IMR-90 (cell line): ENCODE results near the gene CHRNB4. TPM values are rescaled to one million over a fixed set of nuclear protein-coding genes. Genes with fewer than 3 reads are reported as not detected.

Source experiments
- ATAC-seq: fragments of 200-7000 bp; cut with Tn5 transposase; 2 replicates; pipeline ENCODE4 v1.9.1; 2020; ENCODE audit warnings: low read depth, mild to moderate bottlenecking, moderate library complexity
- BruUV-seq: library from RNA; stranded (reverse); fragments of 400-500 nt; replicated peaks from 2 replicates; lab custom pipeline; 2021; lab: Mats Ljungman, UMichigan
- CTCF ChIA-PET: fragments of 300-600 bp; formaldehyde crosslinking; extraction: SDS; loops from one replicate; lab custom pipeline; 2021; ENCODE audit warnings: antibody characterized with exemption; lab: Yijun Ruan, JAX
- POLR2A ChIA-PET: fragments of 300-600 bp; sonication (Branson Sonifier 250); formaldehyde crosslinking; loops from one replicate; lab custom pipeline; 2022; ENCODE audit warnings: antibody characterized with exemption; ENCODE audit not compliant: unreplicated experiment; lab: Charles Lee
- DNase-seq: peaks from one replicate; pipeline ENCODE4 v3.0.0; 2013
- H2AFZ ChIP-seq: replicated peaks from 2 replicates; pipeline ENCODE3; 2013; ENCODE audit warnings: low read length, mild to moderate bottlenecking; ENCODE audit not compliant: poor library complexity
- H2AK5ac ChIP-seq: 2 replicates; pipeline ENCODE4 v1.6.1; 2013; ENCODE audit warnings: low read depth, low read length, inconsistent platforms
- H2AK9ac ChIP-seq: replicated peaks from 2 replicates; pipeline ENCODE3; 2013; ENCODE audit warnings: mild to moderate bottlenecking, low read depth, low read length, moderate library complexity; ENCODE audit not compliant: poor library complexity
- H2BK120ac ChIP-seq: 2 replicates; pipeline ENCODE4 v1.6.1; 2013; ENCODE audit warnings: low read depth, low read length, inconsistent platforms
- H2BK15ac ChIP-seq: 3 replicates; pipeline ENCODE4 v1.6.1; 2013; ENCODE audit warnings: low read depth, low read length, inconsistent platforms
- H2BK20ac ChIP-seq: 2 replicates; pipeline ENCODE4 v1.6.1; 2013; ENCODE audit warnings: low read depth, mild to moderate bottlenecking, inconsistent platforms, low read length, moderate library complexity
- H2BK5ac ChIP-seq: 2 replicates; pipeline ENCODE4 v1.6.1; 2013; ENCODE audit warnings: mild to moderate bottlenecking, low read depth, low read length, inconsistent platforms; ENCODE audit not compliant: poor library complexity, severe bottlenecking
- H3K14ac ChIP-seq: replicated peaks from 2 replicates; pipeline ENCODE4 v1.6.1; 2013; ENCODE audit warnings: low read depth, low read length, inconsistent platforms
- H3K18ac ChIP-seq: 2 replicates; pipeline ENCODE4 v1.6.1; 2013; ENCODE audit warnings: low read depth, low read length, control low read depth
- H3K23ac ChIP-seq: 2 replicates; pipeline ENCODE4 v1.6.1; 2013; ENCODE audit warnings: low read depth, low read length, inconsistent platforms
- H3K27ac ChIP-seq: 2 replicates; pipeline ENCODE4 v1.5.1; 2013; ENCODE audit warnings: mild to moderate bottlenecking, control low read depth, low read length; ENCODE audit not compliant: insufficient read depth
- H3K27me3 ChIP-seq: 2 replicates; pipeline ENCODE4 v1.6.1; 2013; ENCODE audit warnings: low read length; ENCODE audit not compliant: control insufficient read depth, insufficient read depth
- H3K36me3 ChIP-seq: 2 replicates; pipeline ENCODE4 v1.6.1; 2013; ENCODE audit warnings: low read length, mixed read lengths; ENCODE audit not compliant: control insufficient read depth, insufficient read depth
- H3K4ac ChIP-seq: 2 replicates; pipeline ENCODE4 v1.6.1; 2013; ENCODE audit warnings: low read depth, low read length, inconsistent platforms
- H3K4me1 ChIP-seq: 2 replicates; pipeline ENCODE4 v1.6.1; 2013; ENCODE audit warnings: low read length, mixed read lengths; ENCODE audit not compliant: control insufficient read depth, insufficient read depth
- H3K4me2 ChIP-seq: 2 replicates; pipeline ENCODE4 v1.6.1; 2013; ENCODE audit warnings: low read depth, mild to moderate bottlenecking, control low read depth, low read length, moderate library complexity
- H3K4me3 ChIP-seq: 2 replicates; pipeline ENCODE4 v1.5.1; 2013; ENCODE audit warnings: low read depth, mild to moderate bottlenecking, control low read depth, low read length, moderate library complexity; ENCODE audit not compliant: insufficient read depth
- H3K56ac ChIP-seq: 2 replicates; pipeline ENCODE4 v1.6.1; 2013; ENCODE audit warnings: low read length, inconsistent platforms; ENCODE audit not compliant: insufficient read depth; ENCODE audit errors: extremely low read depth
- H3K79me1 ChIP-seq, 2 experiments: 2 replicates each; pipeline ENCODE4 v1.6.1; 2013; ENCODE audit warnings: low read length in 2 of 2, inconsistent platforms in 1 of 2, low read depth in 1 of 2
- H3K9ac ChIP-seq: 2 replicates; pipeline ENCODE4 v1.6.1; 2013; ENCODE audit warnings: low read depth, low read length, control low read depth
- H3K9me1 ChIP-seq: 2 replicates; pipeline ENCODE4 v1.6.1; 2013; ENCODE audit warnings: low read length, inconsistent platforms; ENCODE audit not compliant: insufficient read depth
- H3K9me3 ChIP-seq: 2 replicates; pipeline ENCODE4 v1.6.1; 2013; ENCODE audit warnings: low read length; ENCODE audit not compliant: control insufficient read depth, insufficient read depth
- H4K20me1 ChIP-seq: 2 replicates; pipeline ENCODE4 v1.6.1; 2013; ENCODE audit warnings: low read length, inconsistent platforms; ENCODE audit not compliant: insufficient read depth
- H4K5ac ChIP-seq: 2 replicates; pipeline ENCODE4 v1.6.1; 2013; ENCODE audit warnings: mild to moderate bottlenecking, low read depth, low read length, control low read depth
- H4K8ac ChIP-seq, 2 experiments: 2 replicates each; pipeline ENCODE4 v1.6.1; 2013; ENCODE audit warnings: low read depth in 2 of 2, low read length in 2 of 2, control low read depth in 1 of 2, inconsistent platforms in 1 of 2
- H4K91ac ChIP-seq: 2 replicates; pipeline ENCODE4 v1.6.1; 2013; ENCODE audit warnings: low read depth, low read length, inconsistent platforms; ENCODE audit not compliant: insufficient read depth
- BHLHE40 ChIP-seq: fragments of 150-350 bp; IDR thresholded peaks from 2 replicates; pipeline ENCODE4 v1.6.1; 2016; ENCODE audit warnings: mild to moderate bottlenecking, low read depth, low read length
- CEBPB ChIP-seq: IDR thresholded peaks from 2 replicates; pipeline ENCODE4 v1.6.1; 2012; ENCODE audit warnings: low read depth, low read length, improper control_type of control experiment
- CHD1 ChIP-seq: IDR thresholded peaks from 2 replicates; pipeline ENCODE4 v1.6.1; 2012; ENCODE audit warnings: low read depth, low read length, improper control_type of control experiment
- CTCF ChIP-seq: conservative IDR thresholded peaks from 2 replicates; pipeline ENCODE4 v1.5.1; 2012; ENCODE audit warnings: mild to moderate bottlenecking, low read depth, low read length, improper control_type of control experiment
- ELK1 ChIP-seq: fragments of 150-350 bp; IDR thresholded peaks from 2 replicates; pipeline ENCODE4 v1.6.1; 2016; ENCODE audit warnings: low read depth, mild to moderate bottlenecking, low read length, moderate library complexity, borderline replicate concordance
- FOS ChIP-seq: fragments of 150-350 bp; IDR thresholded peaks from 2 replicates; pipeline ENCODE4 v1.6.1; 2016; ENCODE audit warnings: low read depth, low read length
- MAFK ChIP-seq: IDR thresholded peaks from 2 replicates; pipeline ENCODE4 v1.6.1; 2012; ENCODE audit warnings: low read depth, low read length, improper control_type of control experiment
- MAZ ChIP-seq: IDR thresholded peaks from 2 replicates; pipeline ENCODE4 v1.6.1; 2012; ENCODE audit warnings: low read depth, mild to moderate bottlenecking, low read length, improper control_type of control experiment, moderate library complexity, borderline replicate concordance
- MXI1 ChIP-seq: IDR thresholded peaks from 2 replicates; pipeline ENCODE4 v1.6.1; 2012; ENCODE audit warnings: low read depth, mild to moderate bottlenecking, low read length, moderate library complexity, borderline replicate concordance
- NFE2L2 ChIP-seq: fragments of 150-350 bp; IDR thresholded peaks from 2 replicates; pipeline ENCODE4 v1.6.1; 2016; ENCODE audit warnings: low read depth, mild to moderate bottlenecking, low read length
- POLR2A ChIP-seq: IDR thresholded peaks from 2 replicates; pipeline ENCODE4 v1.6.1; 2012; ENCODE audit warnings: mild to moderate bottlenecking, low read depth, low read length
- RAD21 ChIP-seq: IDR thresholded peaks from 2 replicates; pipeline ENCODE4 v1.6.1; 2012; ENCODE audit warnings: low read length, improper control_type of control experiment
- RCOR1 ChIP-seq: IDR thresholded peaks from 2 replicates; pipeline ENCODE4 v1.6.1; 2012; ENCODE audit warnings: mild to moderate bottlenecking, low read length, improper control_type of control experiment; ENCODE audit not compliant: insufficient replicate concordance
- RFX5 ChIP-seq: IDR thresholded peaks from 2 replicates; pipeline ENCODE4 v1.8.0; 2012; ENCODE audit warnings: low read depth, mild to moderate bottlenecking, low read length, moderate library complexity
- SMC3 ChIP-seq: fragments of 150-350 bp; IDR thresholded peaks from 2 replicates; pipeline ENCODE4 v1.6.1; 2016; ENCODE audit warnings: low read depth, mild to moderate bottlenecking, antibody characterized with exemption, low read length, moderate library complexity
- USF2 ChIP-seq: fragments of 150-350 bp; IDR thresholded peaks from 2 replicates; pipeline ENCODE4 v1.6.1; 2017; ENCODE audit warnings: mild to moderate bottlenecking, antibody characterized with exemption, low read length, low read depth
- WGBS, 2 experiments: methylation state at CpG; one replicate each; pipeline versions ENCODE4 v1.1.5 to v1.1.7; 2013; ENCODE audit warnings: missing lambda C conversion rate in 2 of 2; ENCODE audit not compliant: insufficient read length in 1 of 2; ENCODE audit errors: extremely low coverage in 2 of 2; 5-methylcytosine and 5-hydroxymethylcytosine counted together
- dilution Hi-C: fragments of 300-500 bp; cut with HindIII; formaldehyde crosslinking; loops from one replicate; pipeline ENCODE4 v1.14.3; 2018; ENCODE audit warnings: low sequenced_read_pairs; ENCODE audit not compliant: unreplicated experiment
- in situ Hi-C: fragments of 300-500 bp; cut with MboI; formaldehyde crosslinking; loops from 3 replicates; pipeline ENCODE4 v1.14.3; 2019; ENCODE audit warnings: low sequenced_read_pairs, inconsistent platforms, mixed read lengths
- intact Hi-C: fragments of 100-400 bp; cut with micrococcal nuclease; formaldehyde crosslinking; loops from 2 replicates; pipeline ENCODE4 v1.10.0; 2022
- polyA plus RNA-seq, 3 experiments: library from polyadenylated mRNA; depleted of rRNA; stranded (reverse); fragments of >200 nt; gene quantifications; 2 replicates each; pipeline ENCODE4 v1.2.3, GENCODE V29; 2012; ENCODE audit warnings: low replicate concordance in 1 of 3
- total RNA-seq: library from RNA; depleted of rRNA; stranded (reverse); fragments of >200 nt; gene quantifications from 2 replicates; pipeline ENCODE4 v1.2.3, GENCODE V29; 2012

The CHRNB4 gene
- total and polyA plus RNA-seq, 2 of the 4 experiments (the other 2 are of a cell fraction), result not detected

GRCh38 chr15:78679089-78679511, 38.1 kb upstream of the CHRNB4 start:
- no peak for ATAC-seq
- no peak overlapping the region for H3K27ac ChIP-seq

More at GRCh38 chr15:78679089-78679511, 38.1 kb upstream of the CHRNB4 start:
- POLR2A ChIA-PET, result no interaction called here
- H3K56ac ChIP-seq, result no peak overlapping the region
- H3K9me3 ChIP-seq, result no peaks in the 10 kb centered on the region
- no peak overlapping the region for H2AFZ ChIP-seq
- no peak for DNase-seq
- H3K4me2 ChIP-seq, result no peak overlapping the region
- 40% methylated on average over 1 of the region's 3 CpGs; no CpG with 5 or more reads in 1 of the 2 experiments for WGBS, 2 experiments
- BruUV-seq, result no TSS peak
- no peak overlapping the region for H3K4me3 ChIP-seq
- H3K18ac ChIP-seq, result no peak overlapping the region
- no peaks in the 10 kb centered on the region for H3K79me1 ChIP-seq
- no peaks in the 10 kb centered on the region for H4K20me1 ChIP-seq
- in situ Hi-C loops (no loop called here), intact Hi-C loops (no loop called here), dilution Hi-C loops (no loop called here)
- H2BK15ac ChIP-seq, result no peak overlapping the region
- peaks cover 36% of the 10 kb centered on the region for H3K27me3 ChIP-seq
- no peak overlapping the region for H2BK120ac ChIP-seq
- no peak overlapping the region for H3K23ac ChIP-seq
- H2AK5ac ChIP-seq, result no peak overlapping the region
- H2BK5ac ChIP-seq, result no peak overlapping the region
- H3K9me1 ChIP-seq, result no peaks in the 10 kb centered on the region
- H2AK9ac ChIP-seq, result no peak overlapping the region
- no peak overlapping the region for H4K91ac ChIP-seq
- no peaks in the 10 kb centered on the region for H3K36me3 ChIP-seq
- H2BK20ac ChIP-seq, result no peak overlapping the region
- H3K14ac ChIP-seq, result no peak overlapping the region
- H4K8ac ChIP-seq, result no peak overlapping the region
- no peak overlapping the region for H4K5ac ChIP-seq
- H3K4ac ChIP-seq, result no peak overlapping the region
- CTCF ChIA-PET, result no interaction called here
- no peaks in the 10 kb centered on the region for H3K4me1 ChIP-seq
- TF ChIP-seq FOS, result no peak
- no peak for TF ChIP-seq RFX5
- no peak for TF ChIP-seq RCOR1
- TF ChIP-seq SMC3, result no peak
- no peak for TF ChIP-seq NFE2L2
- no peak for TF ChIP-seq ELK1
- no peak for TF ChIP-seq MAZ
- TF ChIP-seq CHD1, result no peak
- no peak for TF ChIP-seq BHLHE40
- no peak for TF ChIP-seq CEBPB
- TF ChIP-seq USF2, result no peak
- TF ChIP-seq CTCF, result no peak
- no peak for TF ChIP-seq MXI1
- no peak for TF ChIP-seq POLR2A
- no peak for TF ChIP-seq MAFK
- no peak for TF ChIP-seq RAD21
- H3K9ac ChIP-seq, result no peak overlapping the region
